Measurements from ENCODE around the gene PIGB.

The PIGB gene

DNA sequence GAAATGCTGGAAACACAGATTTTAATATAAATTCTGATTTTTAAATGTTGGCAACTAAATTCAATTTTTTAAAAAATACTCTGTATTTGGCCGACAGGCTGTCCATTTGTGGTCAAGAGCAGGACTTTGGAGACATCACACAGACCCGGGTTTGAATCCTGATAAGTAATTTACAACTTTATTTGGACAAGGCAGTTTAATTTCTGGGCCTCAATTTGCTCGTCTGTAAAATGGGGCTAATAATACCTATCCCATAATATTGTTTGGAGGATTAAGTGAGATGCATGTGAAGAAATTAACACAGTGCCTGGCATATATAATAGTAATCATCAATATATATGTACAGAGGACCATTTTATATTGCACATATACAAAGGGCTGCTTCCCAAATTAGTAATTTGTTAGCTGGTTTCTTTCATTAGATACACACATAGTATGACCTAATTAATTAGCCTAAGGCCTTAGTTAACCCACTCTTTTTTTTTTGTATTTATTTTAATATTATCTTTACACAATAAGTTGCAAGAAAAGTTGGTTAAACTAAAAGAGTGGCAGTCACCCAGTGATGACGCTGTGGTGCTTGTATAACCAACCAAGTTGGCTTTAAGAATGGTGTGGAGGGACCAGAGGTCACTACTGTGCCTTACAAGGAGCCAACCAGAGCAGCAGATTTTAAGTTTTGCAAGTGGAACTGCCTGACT lies 665 bp downstream of the PIGB start:
- peak; percentile 72 for DNase-seq (ENCODE audit: low read depth)
- TF ChIP-seq, protein P1, sequence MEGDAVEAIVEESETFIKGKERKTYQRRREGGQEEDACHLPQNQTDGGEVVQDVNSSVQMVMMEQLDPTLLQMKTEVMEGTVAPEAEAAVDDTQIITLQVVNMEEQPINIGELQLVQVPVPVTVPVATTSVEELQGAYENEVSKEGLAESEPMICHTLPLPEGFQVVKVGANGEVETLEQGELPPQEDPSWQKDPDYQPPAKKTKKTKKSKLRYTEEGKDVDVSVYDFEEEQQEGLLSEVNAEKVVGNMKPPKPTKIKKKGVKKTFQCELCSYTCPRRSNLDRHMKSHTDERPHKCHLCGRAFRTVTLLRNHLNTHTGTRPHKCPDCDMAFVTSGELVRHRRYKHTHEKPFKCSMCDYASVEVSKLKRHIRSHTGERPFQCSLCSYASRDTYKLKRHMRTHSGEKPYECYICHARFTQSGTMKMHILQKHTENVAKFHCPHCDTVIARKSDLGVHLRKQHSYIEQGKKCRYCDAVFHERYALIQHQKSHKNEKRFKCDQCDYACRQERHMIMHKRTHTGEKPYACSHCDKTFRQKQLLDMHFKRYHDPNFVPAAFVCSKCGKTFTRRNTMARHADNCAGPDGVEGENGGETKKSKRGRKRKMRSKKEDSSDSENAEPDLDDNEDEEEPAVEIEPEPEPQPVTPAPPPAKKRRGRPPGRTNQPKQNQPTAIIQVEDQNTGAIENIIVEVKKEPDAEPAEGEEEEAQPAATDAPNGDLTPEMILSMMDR (conservative IDR thresholded peaks at IDR 0.05; ENCODE audit: control insufficient read depth, insufficient read depth, low read depth, low read length), result no peak
- H3K4me3 ChIP-seq (ENCODE audit: control insufficient read depth, low read depth, low read length), result peak overlapping the region; percentile 98

DNA sequence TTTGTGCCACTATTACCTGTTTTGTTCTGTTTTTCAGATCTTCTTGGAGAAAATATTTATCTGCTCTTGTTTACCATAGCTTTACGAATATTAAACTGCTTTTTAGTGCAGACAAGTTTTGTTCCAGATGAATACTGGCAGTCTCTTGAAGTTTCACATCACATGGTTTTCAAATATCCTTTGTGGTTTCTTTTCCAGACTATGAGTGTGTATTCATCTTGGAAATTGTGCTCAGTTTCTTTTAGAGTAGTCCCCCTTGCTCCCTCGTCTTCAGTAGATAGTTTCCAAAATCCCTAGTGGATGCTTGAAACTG lies 1.2 kb downstream of the PIGB start:
- TF ChIP-seq, protein P1 (conservative IDR thresholded peaks at IDR 0.05; ENCODE audit: control insufficient read depth, insufficient read depth, low read depth, low read length), result no peak
- no peak for DNase-seq (ENCODE audit: low read depth)
- H3K4me3 ChIP-seq (ENCODE audit: control insufficient read depth, low read depth, low read length), result peak overlapping the region; percentile 98

DNA sequence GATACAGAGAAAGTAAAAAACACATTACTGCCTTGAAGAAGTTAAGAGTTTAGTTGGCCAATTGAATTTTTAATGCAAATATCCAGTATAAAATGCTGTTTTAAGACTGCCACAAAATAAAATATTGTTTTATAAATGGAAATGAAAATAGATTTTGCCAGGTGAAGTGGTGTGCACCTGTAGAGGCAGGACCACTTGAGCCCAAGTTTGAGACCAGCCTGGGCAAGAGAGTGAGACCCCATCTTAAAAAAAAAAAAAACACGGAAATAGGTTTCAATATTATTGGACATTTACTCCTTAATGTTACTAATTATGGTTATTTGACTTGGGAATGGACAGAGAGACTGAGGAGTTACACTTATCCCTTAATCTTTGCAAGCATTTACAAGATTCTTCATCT lies 1.9 kb downstream of the PIGB start:
- no peak overlapping the region for H3K4me3 ChIP-seq (ENCODE audit: control insufficient read depth, low read depth, low read length)
- TF ChIP-seq, protein P1 (conservative IDR thresholded peaks at IDR 0.05; ENCODE audit: control insufficient read depth, insufficient read depth, low read depth, low read length), result no peak

DNA sequence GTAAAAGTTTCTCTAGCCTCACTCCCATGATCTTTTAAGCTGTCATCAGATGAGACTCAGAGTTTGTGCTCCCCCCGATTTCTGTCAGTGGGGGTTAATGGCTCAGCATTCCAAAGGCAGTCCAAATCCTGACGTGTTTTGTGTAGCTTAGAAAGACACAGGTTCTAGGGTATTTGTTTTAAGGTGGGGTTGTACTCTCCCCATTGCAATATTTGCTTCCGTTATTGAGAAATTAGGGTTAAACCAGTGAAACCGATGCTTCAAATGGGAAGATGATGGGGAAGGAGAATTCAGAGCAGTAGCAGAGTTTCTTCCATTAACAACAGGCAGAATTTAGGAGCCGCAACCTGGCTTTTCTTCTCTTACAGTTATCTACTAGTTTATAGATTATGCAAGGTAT lies 3.4 kb downstream of the PIGB start:
- no peak overlapping the region for H3K4me3 ChIP-seq (ENCODE audit: control insufficient read depth, low read depth, low read length)
- DNase-seq (ENCODE audit: low read depth), result no peak
- TF ChIP-seq, protein P1 (conservative IDR thresholded peaks at IDR 0.05; ENCODE audit: control insufficient read depth, insufficient read depth, low read depth, low read length), result no peak

More for the DNA sequence above, 1.9 kb downstream of the PIGB start:
- no peak for DNase-seq (ENCODE audit: low read depth)

DNA sequence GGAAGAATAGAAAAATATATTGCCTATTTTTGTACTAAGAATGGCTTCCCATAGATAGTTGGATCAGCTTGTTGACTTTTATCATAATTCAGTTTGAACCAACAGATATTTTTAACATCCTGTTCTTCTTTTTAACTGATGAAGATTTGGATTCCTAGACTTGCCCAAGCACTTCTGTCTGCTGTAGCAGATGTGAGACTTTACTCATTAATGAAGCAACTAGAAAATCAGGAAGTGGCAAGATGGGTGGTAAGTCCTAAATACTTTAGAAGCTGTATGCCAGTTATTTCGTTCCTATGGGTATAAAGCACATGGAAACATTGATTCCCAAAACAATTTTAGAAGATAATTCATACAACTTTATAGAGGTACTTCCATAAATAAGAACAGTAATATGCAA lies 8.4 kb downstream of the PIGB start:
- no peak overlapping the region for H3K4me3 ChIP-seq (ENCODE audit: control insufficient read depth, low read depth, low read length)
- no peak for DNase-seq (ENCODE audit: low read depth)
- TF ChIP-seq, protein P1 (conservative IDR thresholded peaks at IDR 0.05; ENCODE audit: control insufficient read depth, insufficient read depth, low read depth, low read length), result no peak

DNA sequence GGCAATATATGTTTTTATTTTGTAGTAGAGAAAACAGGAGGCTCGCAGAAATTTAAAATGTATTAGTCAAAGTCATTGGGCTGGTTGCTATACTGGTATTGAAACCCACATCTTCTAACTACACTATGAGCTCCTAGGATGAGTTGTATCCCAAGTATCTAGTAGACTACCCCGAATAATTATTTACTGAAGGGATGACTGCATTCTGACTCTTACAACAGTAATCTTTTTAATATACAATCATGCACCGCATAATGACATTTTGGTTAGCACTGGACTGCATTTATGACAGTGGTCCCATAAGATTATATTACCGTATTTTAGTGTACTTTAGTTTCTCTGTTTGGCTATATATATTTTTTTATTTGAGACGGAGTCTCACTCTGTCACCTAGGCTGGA lies 15.3 kb downstream of the PIGB start:
- H3K4me3 ChIP-seq (ENCODE audit: control insufficient read depth, low read depth, low read length), result no peak overlapping the region
- DNase-seq (ENCODE audit: low read depth), result peak; percentile 4
- TF ChIP-seq, protein P1 (conservative IDR thresholded peaks at IDR 0.05; ENCODE audit: control insufficient read depth, insufficient read depth, low read depth, low read length), result no peak

DNA sequence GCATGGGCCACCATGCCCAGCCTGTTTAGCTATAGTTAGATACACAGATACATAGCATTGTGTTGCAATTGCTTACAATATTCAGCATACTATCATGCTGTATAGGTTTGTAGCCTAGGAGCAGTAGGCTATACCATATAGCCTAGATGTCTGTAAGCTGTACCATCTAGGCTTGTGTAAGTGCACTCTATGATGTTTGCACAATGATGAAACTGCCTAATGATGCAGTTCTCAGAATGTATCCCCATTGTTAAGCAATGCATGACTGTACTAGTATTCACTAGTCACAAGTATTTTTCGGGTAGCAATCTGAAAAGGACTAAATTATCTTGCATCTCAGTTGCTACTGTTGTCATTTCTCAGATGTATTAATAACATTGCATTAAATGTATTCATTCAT lies 16.0 kb downstream of the PIGB start:
- TF ChIP-seq, protein P1 (conservative IDR thresholded peaks at IDR 0.05; ENCODE audit: control insufficient read depth, insufficient read depth, low read depth, low read length), result no peak
- H3K4me3 ChIP-seq (ENCODE audit: control insufficient read depth, low read depth, low read length), result no peak overlapping the region
- DNase-seq (ENCODE audit: low read depth), result peak; percentile 46

Data from fibroblast of mammary gland (primary cell).